ENCODE measurements around the gene AHRR.

The AHRR gene

DNA sequence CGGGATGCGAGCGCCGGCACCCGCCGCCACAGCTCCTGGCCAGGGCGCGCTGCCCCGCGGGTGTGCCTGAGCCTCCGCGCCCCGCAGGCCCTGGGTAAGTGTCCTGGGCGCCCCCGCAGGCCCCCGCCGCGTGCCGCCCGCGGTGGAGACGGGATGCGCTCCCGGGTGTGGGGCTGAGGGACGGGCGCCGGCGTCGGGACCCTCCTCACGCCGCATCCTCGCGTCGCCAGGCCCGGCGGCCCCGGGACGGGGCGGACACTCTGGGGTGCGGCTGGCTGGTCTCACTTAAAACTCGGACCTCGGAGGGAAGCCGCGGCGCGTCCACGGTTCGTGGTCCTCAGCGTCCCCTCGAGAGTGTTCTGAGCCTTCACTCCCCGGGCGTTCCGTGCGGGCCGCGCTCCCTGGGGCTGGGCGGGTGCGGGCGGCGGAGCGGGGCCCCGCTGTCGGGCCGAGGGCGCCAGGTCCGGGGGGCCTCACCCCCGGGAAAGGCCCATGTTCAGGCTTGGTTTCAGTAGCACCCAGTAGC, 275 bp downstream of the AHRR start:
- DNase-seq, result no peak

DNA sequence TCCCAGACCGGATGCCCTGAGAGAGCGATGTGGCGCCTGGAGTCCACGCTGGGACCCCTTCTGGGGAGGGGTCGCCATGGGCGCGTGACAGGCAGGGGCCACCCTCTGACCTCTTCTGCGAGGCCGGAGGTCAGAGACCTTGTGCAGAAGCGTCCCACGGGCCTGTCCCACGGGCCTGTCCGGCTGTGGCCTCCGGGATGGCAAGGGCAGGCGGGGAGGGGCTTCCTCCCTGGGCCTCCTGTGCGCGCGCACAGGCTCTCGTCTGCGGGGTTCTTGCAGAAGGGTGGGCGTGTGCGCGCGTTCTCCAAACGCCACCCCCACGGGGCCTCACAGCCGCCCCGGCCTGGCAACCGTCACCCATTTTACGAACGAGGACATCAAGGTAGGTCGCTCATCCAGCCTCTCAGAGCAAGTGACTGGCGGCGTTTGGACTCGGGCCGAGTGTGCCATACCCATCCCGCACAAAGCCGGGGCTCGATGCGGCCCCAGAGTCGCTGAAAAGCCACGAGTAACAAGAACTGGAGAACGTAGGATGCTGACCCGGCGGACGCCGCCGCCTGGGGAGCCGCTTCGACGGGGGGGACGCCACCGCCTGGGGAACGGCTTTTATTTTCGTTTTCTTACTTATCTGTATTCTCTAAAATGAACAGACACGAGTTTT, 897 bp downstream of the AHRR start:
- no peak for DNase-seq

DNA sequence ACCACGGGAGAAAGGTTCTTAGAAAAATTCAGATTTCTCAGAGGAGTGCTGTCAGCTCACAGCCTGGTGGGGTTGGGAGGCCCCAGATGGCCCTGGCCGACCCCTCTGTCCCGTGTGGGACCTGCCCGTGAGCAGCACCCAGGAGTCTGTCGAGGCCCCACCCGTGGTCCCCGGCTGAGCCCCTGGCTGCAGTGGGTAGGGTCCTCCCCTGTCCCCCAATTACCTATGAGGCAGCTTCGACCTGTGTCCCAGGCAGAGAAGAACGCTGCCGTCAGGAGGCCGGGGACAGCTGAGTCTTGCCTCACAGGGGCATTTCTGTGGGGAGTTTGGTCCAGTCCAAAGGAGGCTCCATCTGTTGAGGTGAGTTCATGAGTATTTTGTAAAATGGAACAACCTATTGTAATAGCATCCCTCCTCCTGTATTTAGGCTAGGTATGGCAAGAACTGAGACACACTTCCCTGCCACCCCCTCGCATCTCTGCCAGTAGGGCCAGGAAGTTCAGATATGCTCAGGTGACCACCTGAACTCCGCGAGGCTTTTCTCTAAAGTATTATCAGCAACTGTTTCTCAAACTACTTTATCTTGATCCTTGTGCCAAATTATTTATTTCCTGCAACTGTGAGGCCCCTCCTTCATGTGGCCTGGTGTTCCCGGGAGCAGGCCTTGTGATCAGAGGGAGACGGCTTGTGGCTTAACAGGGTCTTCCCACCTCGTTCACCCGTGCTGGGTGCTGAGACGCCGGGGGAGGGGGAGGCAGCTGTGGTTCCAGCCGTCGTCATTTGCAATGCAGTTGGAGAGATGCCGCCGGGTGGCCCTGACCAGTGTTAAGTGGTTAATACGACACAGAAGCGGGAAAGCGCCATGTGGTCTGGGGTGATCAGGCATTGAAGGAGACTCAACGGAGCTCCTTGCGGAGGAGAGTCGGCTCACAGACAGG, 1.7 kb downstream of the AHRR start:
- DNase-seq, result no peak

DNA sequence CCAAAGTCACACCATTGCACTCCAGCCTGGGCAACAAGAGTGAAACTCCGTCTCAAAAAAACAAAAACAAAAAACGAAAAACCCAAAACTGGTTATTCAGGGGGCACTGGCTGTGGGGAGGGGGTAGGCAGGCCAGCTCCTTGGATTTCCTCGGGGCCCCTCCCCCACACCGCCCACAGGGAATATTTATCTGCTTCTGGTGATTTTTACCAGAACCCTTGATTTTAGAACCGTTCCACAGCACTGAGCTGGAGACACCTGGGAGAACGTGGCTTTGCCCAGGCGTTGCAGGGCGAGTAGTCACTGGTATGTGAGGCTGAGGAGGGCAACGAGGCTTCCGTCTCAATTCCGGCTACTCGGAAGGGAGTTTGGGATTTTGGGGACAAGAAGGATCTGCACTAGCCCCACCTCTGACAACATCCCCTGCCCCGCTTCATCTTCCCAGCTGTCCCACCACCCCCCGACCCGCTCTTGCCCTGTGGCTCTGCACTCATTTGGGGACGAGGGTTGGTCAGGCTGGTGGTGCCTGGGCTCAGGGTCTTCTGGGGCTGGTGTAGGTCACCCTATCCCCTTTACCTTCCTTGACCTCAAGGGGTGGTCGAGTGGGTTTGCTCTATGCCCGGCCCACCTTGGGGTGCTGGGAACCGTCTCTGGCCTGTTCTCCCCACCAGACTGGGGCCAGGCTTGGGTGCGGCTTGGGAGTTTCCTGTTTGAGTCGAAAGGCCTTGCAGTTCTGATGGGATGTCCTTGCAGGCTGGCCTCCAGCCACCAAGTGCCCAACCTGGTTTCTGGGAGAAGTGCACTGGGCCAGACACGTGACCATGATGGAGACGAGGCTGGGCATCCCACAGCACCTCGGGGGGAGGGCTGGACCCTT, 3.5 kb downstream of the AHRR start:
- no peak for DNase-seq

DNA sequence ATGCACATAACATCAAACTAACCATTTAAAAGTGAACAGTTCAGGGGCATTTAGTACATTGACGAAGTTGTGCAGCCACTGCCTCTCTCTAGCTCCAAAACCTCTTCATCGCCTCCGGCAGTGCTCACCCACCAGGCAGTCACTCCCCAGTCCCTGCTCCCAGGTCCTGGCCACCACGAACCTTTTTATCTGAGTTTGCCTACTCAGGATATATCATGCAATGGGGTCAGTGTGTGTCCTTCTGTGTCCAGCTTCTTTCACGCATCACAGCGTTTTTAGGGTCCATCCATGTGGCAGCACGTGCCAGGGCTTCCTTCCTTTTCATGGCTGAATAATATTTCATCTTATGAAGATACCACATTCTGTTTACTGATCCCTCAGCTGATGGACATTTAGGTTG, 4.6 kb downstream of the AHRR start:
- no peak for DNase-seq

DNA sequence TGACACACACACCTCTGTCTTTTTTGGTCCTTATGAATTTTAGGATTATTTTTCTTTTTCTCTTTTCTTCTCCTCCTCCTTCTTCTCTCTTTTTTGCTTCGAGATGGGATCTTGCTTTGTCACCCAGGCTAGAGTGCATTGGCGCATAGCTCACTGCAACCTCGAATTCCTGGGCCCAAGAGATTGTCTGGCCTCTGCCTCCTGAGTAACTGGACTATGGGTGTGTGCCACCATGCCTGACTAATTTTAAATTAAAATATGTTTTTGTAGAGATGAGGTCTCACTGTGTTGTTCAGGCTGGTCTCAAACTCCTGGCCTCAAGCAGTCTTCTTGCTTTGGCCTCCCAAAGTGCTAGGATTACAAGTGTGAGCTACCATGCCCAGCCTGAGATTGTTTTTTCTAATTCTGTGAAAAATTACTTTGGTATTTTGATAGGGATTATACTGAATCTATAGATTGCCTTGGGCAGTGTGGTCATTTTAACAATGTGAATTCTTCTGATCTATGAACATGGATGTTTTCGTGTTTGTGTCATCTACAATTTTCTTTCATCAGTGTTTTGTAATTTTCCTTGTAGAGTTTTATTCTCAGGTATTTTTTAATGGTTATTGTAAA, 7.7 kb downstream of the AHRR start:
- no peak for DNase-seq

DNA sequence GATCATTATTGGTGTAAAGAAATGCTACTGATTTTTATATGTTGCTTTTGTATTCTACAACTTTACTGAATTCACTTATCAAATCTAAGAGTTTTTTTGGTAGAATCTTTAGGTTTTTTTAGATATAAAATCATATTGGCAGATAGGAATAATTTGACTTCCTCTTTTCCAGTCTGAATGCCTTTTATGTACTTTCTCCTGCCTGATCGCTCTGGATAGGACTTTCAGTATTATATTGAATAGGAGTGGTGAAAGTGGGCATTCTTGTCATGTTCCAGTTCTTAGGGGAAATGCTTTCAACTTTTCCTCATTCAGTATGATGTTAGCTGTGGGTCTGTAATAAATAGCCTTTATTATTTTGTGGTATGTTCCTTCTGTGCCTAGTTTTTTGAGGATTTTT, 8.3 kb downstream of the AHRR start:
- DNase-seq, result no peak

DNA sequence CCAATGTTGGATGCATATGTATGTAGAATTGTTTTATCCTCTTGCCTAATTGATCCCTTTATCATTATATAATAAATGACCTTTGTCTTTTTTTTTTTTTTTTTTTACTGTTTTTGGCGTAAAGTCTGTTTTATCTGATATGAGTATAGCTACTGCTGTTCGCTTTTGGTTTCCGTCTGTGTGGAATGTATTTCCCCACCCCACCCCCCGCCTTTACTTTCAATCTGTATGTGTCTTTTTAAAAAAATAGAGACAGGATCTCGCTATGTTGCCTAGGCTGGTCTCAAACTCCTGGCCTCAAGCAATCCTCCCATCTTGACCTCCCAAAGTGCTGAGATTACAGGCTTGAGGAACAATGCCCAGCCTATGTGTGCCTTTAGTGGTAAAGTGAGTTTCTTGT, 11.3 kb downstream of the AHRR start:
- no peak for DNase-seq

DNA sequence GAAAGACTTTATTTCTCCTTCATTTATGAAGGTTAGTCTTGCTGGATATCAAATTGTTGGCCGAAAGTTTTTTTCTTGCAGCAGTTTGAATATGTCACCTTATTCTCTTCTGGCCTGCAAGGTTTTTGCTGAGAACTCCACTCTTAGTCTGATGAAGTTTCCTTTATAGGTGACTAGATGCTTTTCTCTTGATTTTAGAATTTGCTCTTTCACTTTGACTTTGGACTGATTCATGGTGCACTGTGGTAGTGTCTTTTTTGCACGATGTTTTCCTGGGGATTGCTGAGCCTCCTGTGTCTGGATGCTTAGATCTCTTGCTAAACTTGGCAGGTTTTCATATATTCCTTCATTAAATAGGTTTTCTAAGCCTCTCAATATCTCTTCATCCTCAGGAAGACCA, 12.4 kb downstream of the AHRR start:
- DNase-seq, result no peak

DNA sequence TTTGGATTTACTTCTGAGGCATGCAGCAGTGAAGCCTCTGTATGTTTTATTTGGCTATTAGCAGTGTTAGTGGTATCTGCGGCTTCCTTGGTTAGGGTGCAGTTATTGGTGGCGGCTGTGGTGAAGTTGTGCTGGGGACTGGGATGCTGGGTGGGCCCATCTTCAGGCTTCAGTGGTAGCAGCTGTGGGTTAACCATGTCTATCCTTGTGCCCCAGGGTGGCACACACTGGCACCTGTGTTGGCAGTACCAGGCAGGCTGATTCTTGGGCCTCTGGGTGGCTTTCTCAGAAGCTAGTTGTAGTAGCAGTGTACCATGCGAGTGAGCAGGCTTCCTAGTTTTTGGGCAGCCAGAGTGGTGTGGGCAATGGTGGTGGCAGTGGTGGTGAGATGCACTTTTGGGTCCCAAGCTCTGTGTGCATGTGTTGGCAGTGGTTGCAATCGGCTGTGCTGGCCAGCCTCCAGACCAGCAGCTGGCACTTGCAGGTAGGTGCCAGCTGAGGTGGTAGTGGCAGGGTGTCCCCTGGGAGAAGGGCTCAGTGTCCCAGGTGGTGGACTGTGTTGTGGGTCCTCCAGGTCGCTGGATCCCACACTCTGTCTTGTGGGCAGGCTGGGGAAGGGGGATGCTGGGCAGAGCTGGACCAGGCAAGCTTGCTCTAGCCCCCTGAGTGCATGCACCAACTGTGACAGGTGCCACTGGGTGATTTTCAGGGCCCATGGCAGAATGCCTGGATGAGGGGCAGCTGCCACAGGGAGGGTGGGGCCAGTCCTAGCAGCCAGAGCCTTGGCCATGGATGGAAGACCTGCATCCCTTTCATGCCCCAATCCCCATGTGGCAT, 13.6 kb downstream of the AHRR start:
- DNase-seq, result no peak

DNA sequence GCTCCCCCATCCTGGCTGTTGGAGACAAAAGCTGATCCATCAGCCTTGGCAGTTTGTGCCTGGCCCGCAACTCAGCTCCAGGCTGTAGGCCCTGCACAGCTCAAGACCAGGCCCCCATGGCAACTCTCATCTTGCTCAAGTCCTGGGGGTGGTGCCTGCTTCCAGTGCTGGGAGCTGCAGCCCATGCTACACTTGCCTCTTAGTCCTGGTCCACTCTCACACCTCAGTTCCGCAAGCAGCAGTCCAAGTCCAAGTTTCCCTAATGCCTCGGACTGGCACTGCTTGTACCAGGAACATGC, 14.2 kb downstream of the AHRR start:
- DNase-seq, result no peak

DNA sequence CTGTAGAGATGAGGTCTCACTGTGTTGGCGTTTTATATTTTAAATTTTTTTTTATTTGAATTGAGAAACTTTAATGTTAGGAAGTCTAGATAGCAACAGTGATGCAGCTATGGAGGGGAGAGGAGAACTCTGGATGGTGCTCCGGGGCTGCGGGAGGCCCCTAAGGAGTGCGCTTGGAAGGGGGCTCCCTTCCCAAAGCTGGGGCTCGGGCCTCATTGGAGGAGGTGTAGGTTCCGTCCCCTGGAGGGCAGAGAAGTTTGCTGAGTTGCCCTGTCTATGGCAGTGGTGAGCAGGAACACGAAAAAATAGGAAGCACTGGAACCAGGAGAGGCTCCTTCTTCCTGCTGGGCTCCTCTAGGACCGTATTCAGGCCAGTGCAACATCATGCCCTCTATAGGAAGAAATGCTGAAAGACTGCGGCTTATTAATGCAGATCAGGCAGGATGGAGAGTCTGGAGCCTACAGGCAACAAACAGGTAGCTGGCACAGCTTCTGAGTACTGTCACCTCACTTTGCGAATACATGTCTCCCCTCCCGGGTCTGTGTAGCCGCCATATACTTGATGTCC, 16.1 kb downstream of the AHRR start:
- DNase-seq, result no peak

DNA sequence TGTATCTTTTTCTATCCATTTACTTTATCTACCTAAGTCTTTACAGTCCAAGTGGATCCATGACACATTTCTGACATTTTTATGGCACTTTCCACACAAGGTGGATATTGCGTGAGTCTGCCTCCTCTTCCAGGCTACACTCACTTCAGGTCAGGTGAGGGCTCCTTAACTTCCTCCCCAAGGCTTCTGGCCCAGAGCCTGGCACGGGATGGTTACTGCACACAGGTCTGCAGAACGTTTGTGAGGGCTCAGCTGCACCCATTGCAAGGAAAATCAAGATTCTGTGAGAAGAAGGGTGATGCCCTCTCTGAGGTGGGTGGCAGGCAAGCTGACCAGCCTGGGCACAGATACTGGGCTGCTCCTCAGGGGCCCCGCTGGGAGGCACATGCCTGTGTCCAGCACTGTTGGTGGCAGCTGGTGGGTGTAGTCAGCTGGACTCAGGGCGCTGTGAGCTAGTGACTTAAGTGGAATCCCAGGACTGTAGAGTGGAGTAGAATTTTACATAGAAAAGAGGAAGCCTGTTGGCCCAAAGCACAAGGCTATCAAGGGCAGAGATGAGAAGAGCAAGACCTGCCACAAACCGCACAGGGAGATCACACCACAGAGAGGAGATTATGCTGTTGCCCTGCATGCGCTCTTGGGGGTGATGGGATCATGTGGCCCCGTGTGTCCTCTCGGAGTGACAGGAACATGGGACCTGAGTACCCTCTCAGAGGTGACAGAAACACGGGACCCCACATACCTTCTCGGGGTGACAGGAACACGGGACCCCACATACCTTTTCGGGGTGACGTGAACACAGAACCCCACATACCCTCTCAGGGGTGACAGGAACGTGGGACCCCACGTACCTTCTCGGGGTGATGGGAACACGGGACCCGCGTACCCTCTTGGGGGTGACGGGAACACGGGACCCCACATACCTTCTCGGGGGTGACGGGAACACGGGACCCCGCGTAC, 21.3 kb downstream of the AHRR start:
- DNase-seq, result no peak

DNA sequence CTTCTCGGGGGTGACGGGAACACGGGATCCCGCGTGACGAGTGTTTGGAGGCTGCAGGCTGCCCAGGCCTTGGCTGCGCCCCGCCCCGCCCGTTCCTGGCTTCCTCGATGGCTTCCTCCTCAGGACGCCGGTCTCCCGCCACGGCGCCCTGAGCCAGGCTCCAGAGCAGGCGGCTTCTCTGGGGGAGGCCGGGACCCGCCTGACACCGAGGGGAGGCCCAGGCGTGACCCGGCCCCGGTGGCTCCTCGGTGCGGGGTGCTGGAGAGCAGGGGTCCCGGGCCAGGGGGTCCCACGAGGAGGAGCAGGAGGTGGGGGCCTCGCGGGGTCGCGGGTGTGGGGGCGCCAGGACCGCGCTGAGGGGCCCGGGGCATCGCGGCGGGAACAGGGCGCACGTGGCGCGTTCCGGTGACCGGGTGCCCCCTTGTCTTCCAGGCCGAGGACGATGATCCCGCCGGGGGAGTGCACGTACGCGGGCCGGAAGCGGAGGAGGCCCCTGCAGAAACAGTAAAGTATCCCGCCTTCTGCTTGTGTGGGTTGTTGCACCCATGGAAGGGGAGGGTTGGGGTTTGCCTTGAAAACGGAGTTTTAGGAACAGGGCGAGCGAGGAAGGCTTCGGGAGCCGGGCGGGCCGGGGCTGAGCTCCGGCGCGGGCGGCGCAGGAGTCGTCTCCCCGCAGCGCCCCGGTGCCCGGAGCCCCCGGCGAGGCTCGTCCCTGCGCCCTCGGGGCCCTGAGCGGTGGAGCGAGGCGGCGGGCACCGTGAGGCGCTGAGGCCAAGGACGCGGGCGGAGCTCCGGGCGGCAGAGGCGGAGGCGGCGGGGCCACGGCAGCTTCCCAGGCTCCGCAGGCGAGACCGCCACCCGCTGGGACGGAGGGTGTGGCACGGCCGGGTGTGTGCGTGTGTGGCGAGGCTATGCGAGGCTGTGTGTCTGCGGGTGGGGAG, 22.2 kb downstream of the AHRR start:
- DNase-seq, result peak; percentile 26

DNA sequence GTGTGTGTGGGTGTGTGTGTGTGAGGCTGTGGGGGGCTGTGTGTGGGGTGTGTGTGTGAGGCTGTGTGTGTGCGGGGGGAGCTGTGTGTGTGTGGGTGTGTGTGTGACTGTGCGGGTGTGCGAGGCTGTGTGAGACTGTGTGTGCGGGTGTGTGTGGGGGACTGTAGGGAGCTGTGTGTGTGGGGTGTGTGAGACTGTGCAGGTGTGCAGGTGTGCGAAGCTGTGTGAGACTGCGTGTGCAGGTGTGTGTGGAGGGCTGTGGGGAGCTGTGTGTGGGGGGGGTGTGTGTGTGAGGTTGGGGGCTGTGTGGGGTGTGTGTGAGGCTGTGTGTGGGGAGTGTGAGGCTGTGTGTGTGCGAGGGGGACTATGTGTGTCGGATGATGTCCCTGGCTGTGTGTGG, 23.2 kb downstream of the AHRR start:
- DNase-seq, result no peak

DNA sequence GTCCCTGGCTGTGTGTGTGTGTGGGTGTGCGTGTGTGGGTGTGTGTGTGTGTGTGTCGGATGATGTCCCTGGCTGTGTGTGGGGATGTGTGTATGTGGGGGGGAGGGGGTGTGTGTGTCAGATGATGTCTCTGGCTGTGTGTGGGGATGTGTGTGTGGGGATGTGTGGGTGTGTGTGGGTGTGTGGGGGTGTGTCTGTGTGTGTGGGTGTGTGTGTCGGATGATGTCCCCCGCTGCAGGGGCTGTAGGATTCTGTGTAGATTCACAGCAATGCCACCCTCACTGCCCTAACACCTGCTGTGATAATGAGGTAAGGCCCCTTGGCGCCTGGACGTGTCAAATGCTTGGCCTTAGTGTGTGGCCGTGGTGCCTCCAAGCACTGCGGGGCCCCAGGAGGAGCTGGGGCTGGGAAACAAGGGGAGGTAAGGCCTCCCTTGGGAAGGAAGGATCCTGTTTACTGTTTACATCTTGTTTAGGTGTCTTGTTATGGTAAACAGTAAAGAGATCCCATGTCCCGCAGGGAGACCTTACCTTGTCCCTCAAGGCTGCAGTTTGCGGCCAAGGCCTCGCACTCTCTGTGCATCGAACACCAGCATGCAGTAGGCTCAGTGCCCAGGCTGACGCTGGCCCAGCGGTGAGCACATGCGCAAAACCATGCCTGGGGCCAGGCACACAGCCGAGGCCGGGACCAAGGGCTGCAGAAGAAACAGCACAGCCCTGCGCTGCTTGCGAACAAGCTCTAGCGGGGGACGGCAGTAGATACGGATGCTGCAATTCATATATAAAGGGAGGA, 24.1 kb downstream of the AHRR start:
- no peak for DNase-seq

DNA sequence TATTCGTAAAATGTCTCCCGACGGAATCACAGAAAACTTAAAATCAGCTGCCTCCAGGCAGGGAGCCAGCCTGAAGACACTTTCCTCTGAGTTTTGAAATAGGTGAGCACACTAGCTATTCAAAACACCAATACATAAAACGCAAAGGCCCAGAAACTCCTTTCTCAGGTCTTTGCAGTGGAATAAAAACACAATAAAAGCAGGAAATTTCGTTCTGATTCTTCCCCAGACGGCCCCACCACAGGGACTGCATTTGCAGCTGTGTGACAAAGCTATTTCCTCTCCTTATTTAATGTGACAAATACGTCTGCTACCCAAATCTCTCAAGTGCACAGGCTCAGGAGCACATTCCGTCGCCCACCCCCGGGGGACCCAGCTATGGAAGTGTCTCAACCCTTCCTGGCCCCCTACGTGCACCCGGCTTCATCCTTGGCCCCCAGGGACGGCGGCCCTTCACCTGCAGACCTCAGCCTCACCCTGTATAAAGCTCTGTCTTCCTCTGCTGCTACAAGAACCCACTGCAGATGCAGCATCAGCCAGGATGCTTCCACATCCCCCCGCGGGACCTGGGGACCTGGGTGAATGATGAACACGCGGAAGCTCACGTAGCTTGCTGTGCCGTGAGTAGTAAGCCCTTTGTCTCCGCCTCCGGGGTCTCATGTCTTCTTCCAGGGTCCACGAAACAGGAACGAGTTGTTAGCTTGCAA, 24.9 kb downstream of the AHRR start:
- no peak for DNase-seq

All from CD4-positive, alpha-beta T cell treated with Interleukin-4 for 4 hours (primary cell).